ENCODE results near the gene RSPH1. TPM values are rescaled to one million over a fixed set of nuclear protein-coding genes. Genes with fewer than 3 reads are reported as not detected.

Gene RSPH1
- total RNA-seq, 1 donor from 2014 or later: not detected

GRCh38 chr21:42486072-42486471 lies 10.0 kb downstream of the RSPH1 start:
- Histone ChIP-seq H3K27me3 (no peaks in the 10 kb centered on the region), H3K9me3 (no peaks in the 10 kb centered on the region), H3K4me3 (no peak overlapping the region), H3K27ac (no peak overlapping the region), H3K36me3 (no peaks in the 10 kb centered on the region), H3K4me1 (no peaks in the 10 kb centered on the region)
- TF ChIP-seq, protein P1, sequence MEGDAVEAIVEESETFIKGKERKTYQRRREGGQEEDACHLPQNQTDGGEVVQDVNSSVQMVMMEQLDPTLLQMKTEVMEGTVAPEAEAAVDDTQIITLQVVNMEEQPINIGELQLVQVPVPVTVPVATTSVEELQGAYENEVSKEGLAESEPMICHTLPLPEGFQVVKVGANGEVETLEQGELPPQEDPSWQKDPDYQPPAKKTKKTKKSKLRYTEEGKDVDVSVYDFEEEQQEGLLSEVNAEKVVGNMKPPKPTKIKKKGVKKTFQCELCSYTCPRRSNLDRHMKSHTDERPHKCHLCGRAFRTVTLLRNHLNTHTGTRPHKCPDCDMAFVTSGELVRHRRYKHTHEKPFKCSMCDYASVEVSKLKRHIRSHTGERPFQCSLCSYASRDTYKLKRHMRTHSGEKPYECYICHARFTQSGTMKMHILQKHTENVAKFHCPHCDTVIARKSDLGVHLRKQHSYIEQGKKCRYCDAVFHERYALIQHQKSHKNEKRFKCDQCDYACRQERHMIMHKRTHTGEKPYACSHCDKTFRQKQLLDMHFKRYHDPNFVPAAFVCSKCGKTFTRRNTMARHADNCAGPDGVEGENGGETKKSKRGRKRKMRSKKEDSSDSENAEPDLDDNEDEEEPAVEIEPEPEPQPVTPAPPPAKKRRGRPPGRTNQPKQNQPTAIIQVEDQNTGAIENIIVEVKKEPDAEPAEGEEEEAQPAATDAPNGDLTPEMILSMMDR (IDR thresholded peaks at IDR 0.05): no peak
- intact Hi-C loops (cut with DNase I): no loop called here
- no peak for DNase-seq (ENCODE audit: low spot score in 2 of 2)

DNA sequence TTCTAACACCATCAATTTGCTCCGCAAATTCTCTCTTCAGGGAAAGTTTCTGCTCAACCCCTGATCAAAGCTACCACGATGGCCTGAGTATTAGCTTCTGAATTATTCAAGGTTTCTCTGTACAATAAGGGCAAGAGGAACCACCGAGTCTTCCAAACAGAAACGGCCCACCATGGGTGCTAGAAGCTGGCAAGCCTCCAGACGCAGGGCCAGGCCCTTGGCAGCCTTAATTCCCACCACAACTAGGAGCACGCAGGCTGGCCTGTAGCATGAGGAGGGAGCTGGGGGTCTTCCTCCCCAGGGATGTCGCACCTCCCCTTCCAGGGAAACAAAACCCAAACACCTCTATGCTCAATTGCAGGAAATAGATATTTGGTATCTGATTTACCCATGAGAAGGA lies 11.1 kb downstream of the RSPH1 start:
- intact Hi-C loops (cut with DNase I): no loop called here
- no peak overlapping the region for H3K27ac ChIP-seq
- peak in 1 of 2 donors; percentile 41 for DNase-seq (ENCODE audit: low spot score in 2 of 2)
- H3K9me3 ChIP-seq: no peaks in the 10 kb centered on the region
- no peaks in the 10 kb centered on the region for H3K27me3 ChIP-seq
- TF ChIP-seq, protein P1 (IDR thresholded peaks at IDR 0.05): no peak
- no peaks in the 10 kb centered on the region for H3K36me3 ChIP-seq
- H3K4me3 ChIP-seq: no peak overlapping the region
- H3K4me1 ChIP-seq: no peaks in the 10 kb centered on the region

DNA sequence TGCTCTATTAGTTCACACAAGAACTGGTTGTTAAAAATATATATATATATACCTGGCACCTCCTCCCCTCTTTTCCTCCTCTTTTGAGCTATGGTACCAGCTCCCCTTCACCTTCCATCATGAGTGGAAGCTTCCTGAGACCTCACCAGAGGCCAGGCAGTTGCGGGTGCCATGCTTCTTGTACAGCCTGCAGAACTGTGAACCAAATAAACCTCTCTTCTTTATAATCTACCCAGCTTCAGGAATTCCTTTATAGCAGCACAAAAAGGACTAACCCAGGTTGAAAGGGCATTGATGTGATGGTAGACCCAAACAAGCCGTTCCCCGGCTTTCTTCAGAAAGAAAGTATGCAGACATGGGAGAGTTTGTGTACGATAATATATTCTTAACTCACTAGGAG lies 14.9 kb downstream of the RSPH1 start:
- H3K27ac ChIP-seq: no peak overlapping the region
- H3K27me3 ChIP-seq: no peaks in the 10 kb centered on the region
- no peak for DNase-seq (ENCODE audit: low spot score in 2 of 2)
- no peaks in the 10 kb centered on the region for H3K36me3 ChIP-seq
- TF ChIP-seq, protein P1 (IDR thresholded peaks at IDR 0.05): no peak
- H3K4me1 ChIP-seq: no peaks in the 10 kb centered on the region
- no peak overlapping the region for H3K4me3 ChIP-seq
- intact Hi-C loops (cut with DNase I): no loop called here
- peaks cover 0 to 4% of the 10 kb centered on the region in 2 donors for H3K9me3 ChIP-seq

DNA sequence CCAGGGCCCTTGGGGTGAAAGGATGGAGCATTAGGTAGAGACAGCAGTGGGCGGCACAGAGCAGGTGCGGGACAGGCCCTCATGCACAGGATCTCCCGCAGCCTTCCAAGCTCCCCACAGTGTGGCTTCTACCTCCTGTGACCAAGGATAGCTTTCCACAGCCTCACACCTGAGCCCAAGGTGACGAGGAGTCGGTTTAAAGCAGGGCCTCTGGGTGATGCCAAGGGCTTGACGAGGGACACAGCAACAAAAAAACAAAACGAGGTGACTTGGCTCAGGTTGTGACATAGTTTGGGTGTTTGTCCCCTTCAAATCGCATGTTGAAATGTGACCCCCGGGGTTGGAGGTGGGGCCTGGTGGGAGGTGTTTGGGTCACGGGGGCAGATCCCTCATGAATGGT lies 15.3 kb downstream of the RSPH1 start:
- Histone ChIP-seq H3K4me1 (no peaks in the 10 kb centered on the region), H3K27ac (no peak overlapping the region), H3K36me3 (no peaks in the 10 kb centered on the region), H3K4me3 (no peak overlapping the region), H3K27me3 (no peaks in the 10 kb centered on the region), H3K9me3 (peaks cover 0 to 4% of the 10 kb centered on the region in 2 donors)
- TF ChIP-seq, protein P1 (IDR thresholded peaks at IDR 0.05): no peak
- intact Hi-C loops (cut with DNase I): no loop called here
- DNase-seq (ENCODE audit: low spot score in 2 of 2): peak in 1 of 2 donors; percentile 31

DNA sequence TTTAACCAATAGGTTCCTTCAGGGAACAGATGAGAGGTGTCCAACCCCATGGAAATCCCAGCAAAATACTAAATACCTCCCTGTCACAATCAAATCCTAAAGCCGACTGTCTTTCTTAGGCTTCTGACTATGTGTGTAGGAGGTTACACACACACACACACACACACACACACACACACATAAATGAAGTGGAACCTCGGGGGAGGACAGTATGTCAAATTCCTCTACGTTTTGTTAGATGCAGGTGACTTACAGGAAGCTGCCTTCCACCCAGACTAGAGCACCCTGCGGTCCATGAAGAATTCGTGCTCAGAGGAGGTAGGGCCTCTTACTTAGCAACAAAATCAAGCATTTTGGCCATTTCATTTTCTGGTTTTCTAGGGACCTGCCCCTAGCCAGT lies 16.4 kb downstream of the RSPH1 start:
- DNase-seq (ENCODE audit: low spot score in 2 of 2): peak in 1 of 2 donors; percentile 3
- intact Hi-C loops (cut with DNase I): no loop called here
- Histone ChIP-seq H3K4me1 (no peaks in the 10 kb centered on the region), H3K4me3 (no peak overlapping the region), H3K9me3 (peaks cover 0 to 4% of the 10 kb centered on the region in 2 donors), H3K36me3 (no peaks in the 10 kb centered on the region), H3K27me3 (no peaks in the 10 kb centered on the region), H3K27ac (no peak overlapping the region)
- TF ChIP-seq, protein P1 (IDR thresholded peaks at IDR 0.05): no peak

DNA sequence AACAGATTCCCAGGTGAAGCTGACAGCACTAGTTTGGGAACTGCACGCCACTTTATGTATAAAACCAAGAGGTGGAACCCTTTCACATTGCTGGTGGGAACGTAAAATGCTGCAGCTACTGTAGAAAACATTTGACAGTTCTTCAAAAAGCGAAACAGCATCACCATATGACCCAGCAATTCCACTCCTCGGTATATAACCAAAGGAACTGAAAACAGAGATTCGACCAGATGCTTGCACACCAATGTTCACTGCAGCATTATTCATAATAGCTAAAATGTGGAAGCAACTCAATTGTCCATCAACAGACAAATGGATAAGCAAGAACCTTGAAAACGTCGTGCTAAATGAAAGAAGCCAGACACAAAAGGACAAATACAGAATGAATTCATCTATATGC lies 17.5 kb downstream of the RSPH1 start:
- Histone ChIP-seq H3K27me3 (no peaks in the 10 kb centered on the region), H3K27ac (no peak overlapping the region), H3K4me3 (no peak overlapping the region), H3K4me1 (no peaks in the 10 kb centered on the region), H3K36me3 (no peaks in the 10 kb centered on the region), H3K9me3 (peaks cover 0 to 4% of the 10 kb centered on the region in 2 donors)
- DNase-seq (ENCODE audit: low spot score in 2 of 2): peak in 1 of 2 donors; percentile 24
- intact Hi-C loops (cut with DNase I): no loop called here
- TF ChIP-seq, protein P1 (IDR thresholded peaks at IDR 0.05): no peak
